Measurements from ENCODE around the gene GALE. TPM values are rescaled to one million over a fixed set of nuclear protein-coding genes. Genes with fewer than 3 reads are reported as not detected.
"Not testable (repeated sequence)": the region's sequence is repeated elsewhere in the genome, so short reads cannot be mapped to it uniquely, and the experiment has no call there.

GALE gene
- total RNA-seq (2014; rRNA removed; shearing (Covaris generic); ENCODE audit: low replicate concordance), result 160 and 196 TPM in 2 replicates

DNA sequence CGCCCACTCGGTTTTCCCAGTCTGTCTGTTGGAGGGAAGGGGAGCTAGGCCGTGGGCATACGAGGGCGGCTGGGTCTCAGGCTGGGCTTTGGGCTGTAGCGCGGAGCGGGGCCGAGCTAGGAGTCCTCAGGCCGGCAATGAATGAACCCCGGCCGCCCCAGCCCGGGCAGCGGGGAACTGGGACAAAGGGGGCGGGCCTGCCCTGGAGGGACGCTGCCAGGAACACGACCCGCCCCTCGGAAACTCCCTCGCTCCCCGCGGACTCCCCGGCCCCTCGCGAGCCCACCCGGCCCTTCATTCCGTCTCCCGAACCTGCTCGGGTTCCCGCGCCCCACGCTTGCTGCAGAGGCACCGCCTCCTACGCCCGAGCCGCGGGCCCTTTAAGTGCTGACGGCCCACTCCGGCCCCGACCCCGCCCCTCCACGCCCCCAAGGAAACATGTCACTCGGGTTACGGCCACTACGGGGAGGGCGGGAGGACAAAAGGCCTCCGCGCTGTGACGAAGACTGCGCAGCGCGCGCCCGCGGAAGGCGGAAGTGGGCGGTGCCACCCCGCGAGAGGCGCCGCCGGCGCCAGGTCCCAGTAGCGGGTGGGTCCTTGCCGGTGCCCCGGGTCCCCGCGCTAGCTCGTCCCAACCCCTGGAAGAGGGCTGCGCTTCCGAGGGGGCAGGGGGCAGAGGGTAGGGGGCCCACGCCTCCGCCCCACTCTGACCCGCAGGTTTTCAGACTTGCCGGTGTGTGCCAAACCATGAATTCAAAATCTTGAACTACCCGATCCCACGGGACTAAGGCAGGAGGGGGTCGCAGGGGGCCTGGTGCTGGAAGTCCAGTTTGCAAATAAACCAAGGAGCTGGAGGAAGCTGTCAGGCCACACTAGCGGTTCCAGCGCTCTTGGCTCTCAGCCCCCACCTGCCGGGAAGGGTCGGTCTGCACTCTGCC is at the start of gene GALE:
Gene GALE, minus strand, starts transcription at position 355 of the 938 bp plus-strand sequence. CDS start 1,747 bp downstream, outside the sequence.
- in situ Hi-C loops (cut with HindIII; ENCODE audit: low pct_unique_long_range_greater_than_20kb, low sequenced_read_pairs), result no loop called here
- DNase-seq (ENCODE audit: low read depth), result peak; percentile 86

DNA sequence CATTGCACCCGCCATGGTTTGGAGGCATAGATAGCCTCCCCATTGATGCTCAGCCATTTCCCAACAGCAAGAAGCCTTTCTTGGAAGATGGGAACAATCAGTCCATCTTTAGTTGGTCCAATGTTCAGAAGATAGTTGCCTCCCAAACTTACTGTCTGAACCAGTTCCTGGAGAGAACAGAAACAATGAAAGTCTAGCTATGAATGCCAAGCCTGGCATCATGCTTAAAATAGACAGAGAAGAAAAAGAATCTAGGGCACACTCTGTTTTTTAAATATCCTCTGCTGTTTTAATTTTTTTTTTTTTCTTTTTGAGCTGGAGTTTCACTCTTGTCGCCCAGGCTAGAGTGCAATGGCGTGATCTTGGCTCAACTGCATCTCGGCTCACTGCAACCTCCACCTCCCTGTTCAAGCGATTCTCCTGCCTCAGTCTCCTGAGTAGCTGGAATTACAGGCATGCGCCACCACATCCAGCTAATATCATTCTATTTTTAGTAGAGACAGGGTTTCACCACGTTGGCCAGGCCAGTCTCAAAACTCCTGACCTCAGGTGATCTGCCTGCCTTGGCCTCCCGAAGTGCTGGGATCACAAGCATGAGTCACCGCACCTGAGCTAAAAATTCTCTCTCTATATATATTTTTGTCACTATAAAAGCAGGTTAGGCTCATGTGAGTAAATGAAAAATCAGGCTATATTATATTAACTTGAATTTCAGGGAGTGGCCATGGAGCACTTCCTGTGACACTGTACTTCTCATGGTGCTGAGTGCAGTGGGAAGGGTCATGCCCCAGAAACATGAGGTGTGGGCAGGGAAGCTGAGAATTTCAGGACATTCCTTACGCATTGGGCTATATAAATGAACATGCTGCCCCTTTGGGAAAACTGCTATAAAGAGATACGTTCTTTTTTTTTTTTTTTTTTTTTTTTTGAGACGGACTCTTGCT is 48.4 kb upstream of the GALE start:
- no peak for DNase-seq (ENCODE audit: low read depth)
- in situ Hi-C loops (cut with HindIII; ENCODE audit: low pct_unique_long_range_greater_than_20kb, low sequenced_read_pairs), result no loop called here

DNA sequence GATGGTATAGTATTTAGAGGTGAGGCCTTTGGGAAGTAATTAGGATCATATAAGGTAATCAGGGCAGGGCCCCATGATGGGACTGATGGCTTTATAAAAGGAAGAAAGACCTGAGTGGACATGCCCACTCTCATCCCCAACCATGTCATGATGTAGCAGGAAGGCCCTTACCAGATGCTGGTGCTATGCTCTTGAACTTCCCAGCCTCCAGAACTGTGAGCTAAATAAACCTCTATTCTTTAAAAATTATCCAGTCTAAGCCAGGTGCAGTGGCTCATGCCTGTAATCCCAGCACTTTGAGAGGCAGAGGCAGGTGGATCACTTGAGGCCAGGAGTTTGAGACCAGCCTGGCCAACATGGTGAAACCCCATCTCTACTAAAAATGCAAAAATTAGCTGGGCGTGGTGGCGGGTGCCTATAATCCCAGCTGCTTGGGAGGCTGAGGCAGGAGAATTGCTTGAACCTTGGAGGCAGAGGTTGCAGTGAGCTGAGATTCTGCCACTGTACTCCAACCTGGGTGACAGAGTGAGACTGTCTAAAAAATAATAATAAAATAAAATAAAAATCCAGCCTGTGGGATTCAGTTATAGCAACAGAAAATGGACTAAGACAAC is 47.0 kb upstream of the GALE start:
- DNase-seq (ENCODE audit: low read depth); in situ Hi-C loops (cut with HindIII; ENCODE audit: low pct_unique_long_range_greater_than_20kb, low sequenced_read_pairs): not testable (repeated sequence)

DNA sequence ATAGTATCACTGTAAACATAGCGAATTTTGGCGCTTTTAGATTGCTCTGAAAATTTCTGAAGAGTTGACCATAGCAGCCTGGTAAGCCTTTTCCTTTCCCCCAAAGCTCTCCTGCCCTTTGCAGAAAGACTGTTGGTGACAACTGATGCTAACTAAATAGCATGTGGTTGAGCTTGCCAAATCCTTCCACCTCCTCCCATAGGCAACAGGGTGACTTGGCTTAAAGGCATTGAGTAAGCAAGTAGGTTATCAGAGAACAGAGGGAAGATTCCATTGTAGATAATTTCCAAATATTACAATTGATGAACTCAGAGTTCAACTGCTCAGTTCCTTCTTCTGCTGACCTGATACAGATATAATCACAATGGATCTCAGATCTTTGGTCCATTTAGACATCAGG is 44.6 kb upstream of the GALE start:
- DNase-seq (ENCODE audit: low read depth), result no peak
- in situ Hi-C loops (cut with HindIII; ENCODE audit: low pct_unique_long_range_greater_than_20kb, low sequenced_read_pairs), result no loop called here

DNA sequence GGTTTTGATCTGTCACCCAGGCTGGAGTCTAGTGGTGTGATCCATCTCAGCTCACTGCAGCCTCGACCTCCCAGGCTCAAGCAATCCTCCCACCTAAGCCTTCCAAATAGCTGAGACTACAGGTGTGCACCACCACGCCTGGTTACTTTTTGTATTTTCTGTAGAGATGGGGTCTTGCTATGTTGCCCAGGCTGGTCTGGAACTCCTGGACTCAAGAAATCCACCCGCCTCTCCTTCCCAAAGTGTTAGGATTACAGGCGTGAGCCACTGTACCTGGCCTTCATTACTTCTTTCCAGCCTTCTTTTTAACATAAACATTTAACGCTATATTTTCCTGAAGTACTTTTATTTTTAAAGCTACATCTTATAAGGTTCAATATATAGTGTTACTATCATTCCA is 43.1 kb upstream of the GALE start:
- in situ Hi-C loops (cut with HindIII; ENCODE audit: low pct_unique_long_range_greater_than_20kb, low sequenced_read_pairs), result no loop called here
- no peak for DNase-seq (ENCODE audit: low read depth)

DNA sequence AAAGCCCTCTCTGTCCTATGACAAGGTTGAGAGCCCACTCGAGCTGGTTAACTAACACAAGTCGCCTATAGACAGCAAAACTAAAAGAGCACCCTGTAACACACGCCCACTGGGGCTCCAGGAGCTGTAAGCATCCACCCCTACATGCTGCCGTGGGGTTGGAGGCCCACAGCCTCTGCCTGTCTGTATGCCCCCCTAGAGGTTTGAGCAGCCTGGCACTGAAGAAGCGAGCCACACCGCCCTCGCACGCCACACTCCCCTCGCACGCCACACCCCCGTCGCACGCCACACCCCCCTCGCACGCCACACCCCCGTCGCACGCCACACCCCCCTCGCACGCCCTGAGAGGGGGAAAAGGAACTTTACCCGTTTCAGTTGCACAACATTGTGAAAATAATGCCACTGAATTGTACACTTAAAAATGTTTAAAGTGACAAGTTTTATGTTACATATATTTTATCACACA is 37.9 kb upstream of the GALE start:
- in situ Hi-C loops (cut with HindIII; ENCODE audit: low pct_unique_long_range_greater_than_20kb, low sequenced_read_pairs), result no loop called here
- peak; percentile 39 for DNase-seq (ENCODE audit: low read depth)

DNA sequence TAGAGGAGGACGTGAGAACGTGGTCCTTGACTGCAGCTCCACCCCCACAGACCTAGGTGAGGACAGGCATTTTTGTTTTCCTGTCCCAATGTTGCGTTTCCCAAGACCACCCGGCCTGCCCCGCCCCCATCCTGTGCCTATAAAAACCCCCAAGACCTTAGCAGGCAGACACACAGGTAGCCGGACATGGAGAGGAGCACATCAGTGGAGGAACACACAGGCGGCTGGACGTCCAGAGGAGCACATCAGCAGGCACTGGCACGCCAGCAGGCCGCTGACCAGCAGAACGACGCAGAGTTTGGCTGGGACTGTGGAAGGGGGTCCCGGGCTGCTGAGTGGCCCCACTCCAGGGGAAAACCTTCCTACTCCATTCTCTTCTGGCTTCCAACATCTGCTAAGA is 37.4 kb upstream of the GALE start:
- in situ Hi-C loops (cut with HindIII; ENCODE audit: low pct_unique_long_range_greater_than_20kb, low sequenced_read_pairs), result no loop called here

DNA sequence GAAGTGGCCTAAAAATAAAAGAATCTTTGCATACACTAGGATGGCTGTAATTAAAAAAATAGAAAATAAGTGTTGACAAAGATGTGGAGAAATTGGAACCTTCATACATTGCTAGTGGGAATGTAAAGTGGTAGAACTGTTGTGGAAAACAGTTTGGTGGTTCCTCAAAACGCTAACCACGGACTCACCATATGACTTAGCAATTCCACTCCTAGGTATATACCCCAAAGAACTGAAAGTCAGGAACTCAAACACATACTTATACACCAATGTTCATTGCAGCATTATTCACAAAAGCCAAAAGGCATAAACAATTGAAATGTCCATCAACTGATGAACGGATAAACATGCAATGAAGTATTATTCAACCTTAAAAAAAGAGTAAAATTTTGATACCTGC is 35.5 kb upstream of the GALE start:
- in situ Hi-C loops (cut with HindIII; ENCODE audit: low pct_unique_long_range_greater_than_20kb, low sequenced_read_pairs), result no loop called here
- DNase-seq (ENCODE audit: low read depth), result no peak

More for the DNA sequence above, 37.4 kb upstream of the GALE start:
- no peak for DNase-seq (ENCODE audit: low read depth)

DNA sequence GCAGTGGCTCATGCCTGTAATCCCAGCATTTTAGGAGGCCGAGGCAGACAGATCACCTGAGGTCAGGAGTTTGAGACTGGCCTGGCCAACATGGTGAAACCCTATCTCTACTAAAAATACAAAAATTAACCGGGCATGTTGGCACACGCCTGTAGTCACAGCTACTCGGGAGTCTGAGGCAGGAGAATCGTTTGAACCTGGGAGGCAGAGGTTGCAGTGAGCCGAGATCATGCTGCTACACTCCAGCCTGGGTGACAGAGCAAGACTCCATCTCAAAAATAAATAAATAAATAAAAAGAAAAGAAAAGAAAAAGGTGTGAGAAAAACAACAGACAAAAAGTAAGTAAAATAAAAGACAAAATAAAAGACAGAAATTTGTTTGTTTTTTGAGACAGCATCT is 33.6 kb upstream of the GALE start:
- DNase-seq (ENCODE audit: low read depth); in situ Hi-C loops (cut with HindIII; ENCODE audit: low pct_unique_long_range_greater_than_20kb, low sequenced_read_pairs): not testable (repeated sequence)

DNA sequence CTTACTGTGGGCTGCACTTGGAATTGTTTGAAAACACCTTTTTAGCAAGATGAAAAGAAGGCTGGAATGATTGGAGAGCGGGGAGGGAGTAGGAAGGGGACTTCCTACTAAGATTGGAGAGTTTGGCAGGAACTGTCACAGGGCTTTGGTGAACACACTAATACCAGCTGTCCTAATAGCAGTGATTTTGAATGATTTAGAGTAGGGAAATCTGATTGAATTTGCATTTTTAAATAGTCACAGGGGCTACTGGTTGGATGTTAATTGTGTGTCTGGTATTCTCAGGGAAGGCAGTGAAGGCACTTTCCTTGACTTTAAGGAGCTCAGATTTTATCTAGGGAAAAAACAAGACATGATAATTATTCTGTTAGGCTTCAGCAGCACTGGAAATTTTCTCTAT is 27.2 kb upstream of the GALE start:
- in situ Hi-C loops (cut with HindIII; ENCODE audit: low pct_unique_long_range_greater_than_20kb, low sequenced_read_pairs), result no loop called here
- no peak for DNase-seq (ENCODE audit: low read depth)

DNA sequence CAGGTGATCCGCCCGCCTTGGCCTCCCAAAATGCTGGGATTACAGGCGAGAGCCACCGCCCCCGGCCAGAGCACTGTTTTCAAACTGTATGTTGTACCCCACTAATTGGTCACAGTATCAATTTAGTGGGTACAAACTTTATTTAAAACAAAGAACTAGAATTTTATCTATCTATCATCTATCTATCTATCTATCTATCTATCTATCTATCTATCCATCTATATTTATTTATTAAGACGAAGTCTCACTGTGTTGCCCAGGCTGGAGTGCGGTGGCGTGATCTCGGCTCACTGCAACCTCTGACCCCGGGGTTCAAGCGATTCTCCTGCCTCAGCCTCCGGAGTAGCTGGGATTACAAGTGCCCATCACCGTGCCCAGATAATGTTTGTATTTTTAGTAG is 26.0 kb upstream of the GALE start:
- in situ Hi-C loops (cut with HindIII; ENCODE audit: low pct_unique_long_range_greater_than_20kb, low sequenced_read_pairs), result not testable (repeated sequence)

DNA sequence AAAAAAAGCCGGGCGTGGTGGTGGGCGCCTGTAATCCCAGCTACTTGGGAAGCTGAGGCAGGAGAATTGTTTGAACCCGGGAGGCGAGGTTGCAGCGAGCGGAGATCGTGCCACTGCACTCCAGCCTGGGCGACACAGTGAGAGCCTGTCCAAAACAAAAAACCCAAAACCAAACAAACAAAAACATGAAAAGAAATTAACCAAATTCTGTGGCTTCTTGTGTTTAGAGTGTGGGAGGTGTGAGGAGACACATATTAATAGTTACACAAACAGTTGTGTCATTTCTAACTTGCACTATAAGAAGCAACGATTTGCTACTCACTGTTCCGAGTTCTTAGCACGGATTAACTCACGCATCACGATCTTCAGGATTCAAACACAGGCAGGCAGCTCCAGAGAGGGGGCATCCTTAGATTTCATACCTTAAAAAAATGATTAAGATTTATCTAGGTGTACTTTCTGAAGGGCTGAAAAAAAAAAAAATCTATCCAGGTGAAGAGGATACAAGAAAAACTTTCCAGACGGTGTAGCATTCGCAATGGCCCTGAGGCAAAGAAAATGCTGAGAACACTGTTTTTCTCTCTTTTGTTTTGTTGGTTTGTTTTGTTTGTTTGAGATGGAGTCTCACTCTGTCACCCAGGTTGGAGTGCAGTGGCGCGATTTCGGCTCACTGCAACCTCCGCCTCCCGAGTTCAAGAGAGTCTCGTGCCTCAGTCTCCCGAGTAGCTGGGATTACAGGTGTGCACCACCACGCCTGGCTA is 25.4 kb upstream of the GALE start:
- in situ Hi-C loops (cut with HindIII; ENCODE audit: low pct_unique_long_range_greater_than_20kb, low sequenced_read_pairs), result no loop called here
- DNase-seq (ENCODE audit: low read depth), result no peak

More for the DNA sequence above, 26.0 kb upstream of the GALE start:
- DNase-seq (ENCODE audit: low read depth), result not testable (repeated sequence)

DNA sequence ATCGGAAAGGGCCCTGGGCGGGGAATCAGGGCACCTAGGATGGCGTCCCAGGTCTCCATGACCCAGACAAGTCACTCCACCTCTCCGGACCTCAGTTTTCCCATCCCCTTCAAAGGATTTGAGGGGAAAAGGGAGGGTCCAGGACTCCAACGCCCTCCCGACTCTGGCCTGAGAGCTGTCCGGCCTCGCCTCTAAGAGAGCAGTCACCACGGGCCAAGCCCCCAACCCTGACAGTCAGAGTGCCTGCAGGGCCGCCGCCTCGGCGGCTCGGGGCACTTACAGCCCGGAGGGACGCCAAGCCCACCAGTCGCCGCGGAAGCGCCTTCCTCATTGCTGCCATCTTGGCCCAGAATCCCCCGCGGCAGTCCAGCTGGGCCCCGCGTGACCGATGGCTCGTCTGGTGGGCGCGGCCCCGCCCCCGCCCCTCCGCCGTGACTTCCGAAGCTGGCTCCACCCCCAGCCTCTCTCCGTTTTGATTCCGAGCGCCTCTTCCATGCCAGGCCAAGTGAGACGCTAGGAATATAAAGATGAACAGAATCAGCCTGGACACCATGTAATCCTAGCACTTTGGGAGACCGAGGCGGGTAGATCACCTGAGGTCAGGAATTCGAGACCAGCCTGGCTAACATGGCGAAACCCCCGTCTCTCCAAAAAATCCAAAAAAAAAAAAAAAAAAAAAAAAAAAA is 24.7 kb upstream of the GALE start, which contains the start of gene HMGCL:
Gene HMGCL, minus strand, starts transcription at position 354 of the 686 bp plus-strand sequence. Its CDS starts 14 bp downstream, at position 340.
- peak; percentile 71 for DNase-seq (ENCODE audit: low read depth)
- in situ Hi-C loops (cut with HindIII; ENCODE audit: low pct_unique_long_range_greater_than_20kb, low sequenced_read_pairs), result no loop called here

DNA sequence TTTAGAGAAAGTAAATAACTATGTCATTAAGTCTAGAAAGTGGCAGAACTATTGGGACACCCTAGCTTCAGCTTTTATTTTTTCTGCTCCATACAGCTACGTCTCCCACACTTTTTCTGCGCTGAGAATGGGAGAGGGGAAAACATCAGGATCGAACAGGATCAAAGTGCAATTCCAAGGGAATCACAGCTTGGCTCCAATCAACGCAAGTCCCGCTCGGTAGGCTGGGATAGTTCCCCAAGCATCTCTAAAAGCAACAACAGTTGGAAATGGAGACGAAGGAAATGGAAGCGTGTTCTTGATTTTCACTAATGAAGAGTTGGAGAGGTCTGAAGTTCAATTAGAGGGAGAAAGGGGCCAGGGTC is 24.1 kb upstream of the GALE start:
- in situ Hi-C loops (cut with HindIII; ENCODE audit: low pct_unique_long_range_greater_than_20kb, low sequenced_read_pairs), result no loop called here
- DNase-seq (ENCODE audit: low read depth), result no peak

DNA sequence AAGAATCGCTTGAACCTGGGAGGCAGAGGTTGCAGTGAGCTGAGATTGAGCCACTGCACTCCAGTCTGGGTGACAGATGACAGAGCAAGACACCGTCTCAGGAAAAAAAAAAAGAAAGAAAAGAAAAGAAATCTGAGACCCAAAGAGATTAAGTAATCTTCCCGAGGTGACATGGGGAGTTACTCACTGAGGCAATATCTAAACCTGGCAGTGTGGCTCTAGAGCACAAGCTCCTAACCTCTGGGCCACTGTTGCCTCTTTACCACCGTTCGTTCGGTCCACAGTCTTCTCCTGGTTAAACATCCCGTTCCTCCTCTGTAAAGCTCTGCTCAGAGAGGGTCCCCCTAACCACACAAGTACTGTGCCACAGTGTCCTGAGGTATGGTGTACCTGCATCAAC is 23.2 kb upstream of the GALE start:
- no peak for DNase-seq (ENCODE audit: low read depth)
- in situ Hi-C loops (cut with HindIII; ENCODE audit: low pct_unique_long_range_greater_than_20kb, low sequenced_read_pairs), result no loop called here

DNA sequence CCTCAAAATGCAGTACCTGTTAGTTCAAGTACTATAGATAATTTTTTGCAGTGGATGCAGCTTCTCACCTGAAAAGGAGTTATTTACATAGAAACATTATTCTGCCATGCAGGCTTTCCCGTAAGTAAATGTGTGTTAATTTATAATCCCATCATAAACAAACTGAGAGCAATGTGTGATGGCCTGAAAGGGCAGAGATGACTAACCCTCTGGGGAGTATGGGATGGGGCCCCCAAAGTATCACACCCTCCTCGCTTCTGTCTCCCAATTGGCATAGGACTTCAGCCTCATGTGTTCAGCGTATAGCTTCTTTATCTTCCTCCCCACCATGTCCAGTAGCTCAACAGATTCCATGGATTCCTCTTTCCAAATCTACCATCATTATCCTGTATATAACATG is 17.1 kb upstream of the GALE start:
- no peak for DNase-seq (ENCODE audit: low read depth)
- in situ Hi-C loops (cut with HindIII; ENCODE audit: low pct_unique_long_range_greater_than_20kb, low sequenced_read_pairs), result no loop called here

DNA sequence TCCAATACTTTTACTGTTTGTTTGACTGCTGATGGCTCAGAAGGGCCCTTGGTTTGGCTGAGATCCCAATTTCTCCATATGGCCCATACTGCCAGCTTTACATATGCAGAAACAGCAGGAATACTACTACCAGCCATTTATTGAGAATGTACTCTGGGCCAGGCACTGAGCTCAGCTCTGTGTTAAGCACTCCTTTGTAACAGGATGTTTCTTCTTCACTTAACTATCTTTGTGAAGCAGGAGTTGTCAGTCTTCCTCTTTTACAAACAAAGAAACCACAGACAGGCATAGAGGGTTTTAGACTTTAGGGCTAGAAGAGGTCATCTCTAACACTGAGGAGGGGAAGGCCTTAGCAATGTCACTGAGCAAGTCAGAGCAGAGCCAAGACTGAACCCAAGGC is 16.4 kb upstream of the GALE start:
- DNase-seq (ENCODE audit: low read depth), result no peak
- in situ Hi-C loops (cut with HindIII; ENCODE audit: low pct_unique_long_range_greater_than_20kb, low sequenced_read_pairs), result no loop called here

Measured in Caki2 (cell line).